Glomerular endothelial cell (primary cell): Measurements from ENCODE around the gene CDH3. TPM values are rescaled to one million over a fixed set of nuclear protein-coding genes. Genes with fewer than 3 reads are reported as not detected.

Source experiments
- DNase-seq: peaks from one replicate; pipeline ENCODE4 v3.0.0-alpha.2; 2011; ENCODE audit warnings: low read depth, low spot score; ENCODE audit errors: extremely low read depth
- total RNA-seq: library from RNA; depleted of rRNA; stranded (reverse); fragments of >200 nt; gene quantifications from 2 replicates; pipeline ENCODE4 v1.2.3, GENCODE V29; 2015

The CDH3 gene
- total RNA-seq, 1 donor from 2014 or later = 0.53 TPM

DNA sequence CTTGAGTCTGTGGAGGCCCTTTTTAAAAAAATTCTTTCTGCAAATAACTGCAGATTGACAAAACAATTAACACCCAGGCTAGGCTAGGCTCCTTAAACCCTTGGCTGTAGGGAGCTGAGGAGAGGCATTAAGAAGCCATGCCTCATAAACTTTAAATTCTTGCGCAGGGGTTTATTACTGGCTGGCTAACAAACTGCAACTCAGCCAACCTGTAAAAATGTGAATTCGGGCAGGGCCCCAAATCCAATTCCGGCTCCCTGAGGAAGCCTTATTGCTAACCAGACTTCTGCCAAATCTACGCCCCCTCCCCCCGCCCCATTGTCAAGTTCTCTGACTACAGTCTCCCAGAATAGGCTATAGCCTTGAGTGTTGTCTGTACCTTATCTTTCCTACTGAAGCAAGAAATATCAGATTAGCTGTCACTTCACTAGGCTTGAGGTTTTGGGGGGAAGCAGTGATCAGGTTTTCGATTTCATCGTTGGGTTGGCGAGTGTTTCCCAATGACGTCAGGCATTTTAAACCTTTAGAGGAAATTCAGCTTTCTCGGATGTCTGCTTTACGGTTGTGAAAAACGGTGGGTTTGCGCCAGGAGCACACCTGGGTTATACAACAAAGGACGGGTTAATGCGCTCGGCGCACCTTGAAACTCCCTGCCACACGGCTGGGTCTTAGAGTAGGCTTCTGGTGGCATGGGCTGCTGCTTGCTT is 2.0 kb downstream of the CDH3 start:
- no peak for DNase-seq

DNA sequence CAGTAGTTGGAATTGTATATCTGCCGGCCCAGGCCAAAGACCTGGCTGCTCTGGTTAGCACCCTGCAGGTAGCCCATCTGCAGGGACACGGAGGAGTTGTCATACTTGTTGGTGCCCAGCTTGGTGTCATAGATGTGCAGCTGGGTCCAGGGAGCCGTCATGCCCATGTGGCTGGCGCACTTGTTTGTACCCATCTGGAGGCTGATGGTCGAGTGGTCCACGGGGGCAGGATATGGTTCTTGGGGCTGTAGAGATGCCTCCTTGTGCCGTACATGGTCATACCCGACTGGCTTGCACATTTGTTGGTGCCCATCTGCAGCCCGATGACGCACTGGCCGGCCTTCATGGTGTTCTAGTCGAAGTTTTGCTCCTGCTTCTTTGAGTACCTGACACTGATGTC is 6.0 kb downstream of the CDH3 start:
- DNase-seq = no peak

DNA sequence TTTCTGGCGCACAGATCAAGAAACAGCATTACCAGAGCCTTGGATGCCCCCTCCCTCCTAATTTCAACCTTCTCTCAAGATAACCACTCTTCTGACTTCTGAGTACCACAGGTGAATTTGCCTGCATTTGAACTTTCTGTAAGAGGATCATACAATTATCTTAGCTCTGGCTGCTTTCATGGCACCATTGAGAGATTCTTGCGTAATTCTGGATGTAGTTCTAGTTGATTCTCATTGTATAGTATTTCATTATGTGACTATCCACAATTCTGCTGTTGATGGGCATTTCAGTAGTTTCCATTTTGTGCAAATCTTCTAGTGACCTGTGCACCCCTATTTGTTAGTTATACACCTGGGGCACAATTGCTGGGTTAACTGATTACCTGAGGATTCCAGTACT is 7.5 kb downstream of the CDH3 start:
- DNase-seq = no peak

DNA sequence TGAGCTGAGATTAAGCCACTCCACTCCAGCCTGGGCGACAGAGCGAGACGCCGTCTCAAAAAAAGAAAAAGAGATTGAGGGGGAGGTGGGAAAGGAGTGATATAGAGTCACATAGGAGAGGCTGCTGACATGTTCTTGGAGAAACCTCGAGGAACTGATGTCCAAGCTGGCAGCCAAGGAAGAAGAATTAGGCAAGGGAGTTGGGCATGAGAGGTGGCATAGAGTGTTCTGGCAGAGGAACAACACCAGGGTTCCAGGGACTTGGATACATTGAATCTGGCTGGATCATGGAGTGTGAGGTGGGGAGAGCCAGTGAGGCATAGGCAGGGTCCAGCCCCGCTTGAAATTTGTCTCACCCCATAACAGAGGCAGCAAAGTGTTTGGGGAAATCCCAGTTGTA is 10.7 kb downstream of the CDH3 start:
- no peak for DNase-seq

DNA sequence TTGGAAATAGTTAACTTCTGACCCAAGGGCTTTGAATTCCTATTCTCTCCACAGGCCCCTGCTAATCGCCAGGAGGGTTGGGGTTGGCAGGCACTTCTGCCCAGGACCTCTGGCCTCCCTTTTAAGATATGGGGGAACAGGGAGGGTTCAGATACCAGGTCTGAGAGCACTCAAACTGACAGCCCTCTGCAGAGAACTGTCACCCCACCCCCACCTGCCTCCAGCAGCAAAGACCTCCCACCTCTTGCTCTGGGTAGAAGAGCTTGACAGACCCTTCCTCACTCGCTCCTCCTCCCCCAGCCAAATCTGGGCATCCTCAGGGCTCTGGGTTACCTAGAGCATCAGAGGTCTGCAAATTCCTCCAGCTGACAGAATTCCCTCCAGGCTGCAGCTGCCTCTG is 11.6 kb downstream of the CDH3 start:
- no peak for DNase-seq

DNA sequence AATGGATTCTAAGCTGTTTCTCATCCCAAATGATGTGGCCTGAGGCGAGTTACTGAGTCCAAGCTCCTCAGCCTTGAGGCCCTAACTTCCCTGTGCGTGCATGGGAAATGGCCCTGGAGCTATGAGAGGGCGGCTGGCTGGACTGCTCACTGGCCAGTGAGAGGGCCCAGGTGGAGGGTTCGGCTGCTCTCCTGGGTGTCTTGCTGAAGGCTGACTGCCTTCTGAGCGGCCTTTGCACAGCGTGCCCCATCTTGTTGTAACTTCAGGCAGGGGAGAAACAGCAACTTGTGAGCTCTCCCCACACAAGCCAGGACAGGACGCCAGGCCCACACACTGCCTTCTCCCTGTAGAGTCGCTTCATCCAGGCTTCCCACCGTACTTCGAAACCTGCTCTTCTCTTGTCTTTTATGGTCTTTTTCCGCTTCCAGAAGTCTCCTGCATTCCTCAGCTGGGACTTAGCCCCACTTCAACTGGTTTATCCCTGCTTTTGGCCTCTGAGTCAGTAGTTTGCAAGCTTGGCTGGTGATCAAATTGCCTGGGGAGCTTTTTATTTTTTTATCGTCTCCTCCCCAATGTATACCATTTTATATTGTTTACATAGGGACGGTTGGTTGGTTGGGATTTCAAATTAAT is 13.3 kb downstream of the CDH3 start:
- no peak for DNase-seq

DNA sequence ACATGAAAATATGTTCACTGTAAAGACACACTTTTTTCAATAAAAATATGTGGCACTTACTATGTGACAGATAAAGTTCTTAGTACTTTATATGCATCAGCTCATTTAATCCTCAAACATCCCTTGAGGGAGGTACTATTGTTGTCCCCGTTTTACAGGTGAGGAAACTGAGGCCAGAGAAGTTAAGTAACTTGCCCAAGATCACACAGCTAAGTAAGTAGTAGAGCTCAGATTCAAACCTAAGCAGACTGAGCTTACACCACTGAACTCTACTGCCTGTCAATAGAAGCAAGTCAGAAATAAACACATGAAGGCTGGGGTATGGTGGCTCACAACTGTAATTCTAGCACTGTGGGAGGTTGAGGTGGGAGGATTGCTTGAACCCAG is 13.9 kb downstream of the CDH3 start:
- no peak for DNase-seq

DNA sequence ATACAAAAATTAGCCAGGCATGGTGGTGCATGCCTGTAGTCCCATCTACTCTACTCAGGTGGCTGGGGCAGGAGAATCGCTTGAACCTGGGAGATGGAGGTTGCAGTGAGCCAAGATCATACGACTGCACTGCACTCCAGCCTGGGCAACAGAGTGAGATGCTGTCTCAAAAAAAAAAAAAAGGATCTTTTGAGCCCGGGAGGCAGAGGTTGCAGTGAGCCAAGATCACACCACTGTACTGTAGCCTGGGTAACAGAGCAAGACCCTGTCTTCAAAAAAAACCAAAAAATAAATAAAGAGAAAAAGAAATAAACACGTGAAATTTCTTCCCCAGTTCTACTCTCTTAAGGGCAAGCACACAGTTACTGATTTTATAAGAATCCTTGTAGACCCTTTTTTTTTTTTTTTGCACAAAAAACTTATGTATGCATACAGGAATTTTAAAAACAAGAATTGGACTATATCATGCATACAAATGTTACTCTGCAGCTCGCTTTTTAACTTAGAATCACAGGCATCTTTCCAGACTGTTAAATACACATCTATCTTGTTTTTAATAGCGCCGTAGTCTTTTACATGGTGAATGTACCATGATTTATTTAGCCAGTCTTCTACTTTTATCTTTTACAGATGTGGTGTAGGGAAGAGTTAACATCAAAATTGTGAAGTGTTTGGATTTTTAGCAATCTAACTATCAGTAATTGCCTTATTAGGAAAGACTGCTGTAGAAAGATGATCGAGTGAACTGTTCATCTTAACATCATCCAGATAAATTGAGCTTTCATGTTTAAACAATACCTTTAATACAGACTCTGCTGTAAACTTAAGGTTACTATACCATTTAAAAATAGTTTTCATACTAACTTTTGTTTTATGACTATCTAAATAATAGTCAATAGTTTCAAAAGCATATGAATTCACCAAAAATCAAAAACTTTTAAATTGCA is 14.6 kb downstream of the CDH3 start:
- DNase-seq = no peak

DNA sequence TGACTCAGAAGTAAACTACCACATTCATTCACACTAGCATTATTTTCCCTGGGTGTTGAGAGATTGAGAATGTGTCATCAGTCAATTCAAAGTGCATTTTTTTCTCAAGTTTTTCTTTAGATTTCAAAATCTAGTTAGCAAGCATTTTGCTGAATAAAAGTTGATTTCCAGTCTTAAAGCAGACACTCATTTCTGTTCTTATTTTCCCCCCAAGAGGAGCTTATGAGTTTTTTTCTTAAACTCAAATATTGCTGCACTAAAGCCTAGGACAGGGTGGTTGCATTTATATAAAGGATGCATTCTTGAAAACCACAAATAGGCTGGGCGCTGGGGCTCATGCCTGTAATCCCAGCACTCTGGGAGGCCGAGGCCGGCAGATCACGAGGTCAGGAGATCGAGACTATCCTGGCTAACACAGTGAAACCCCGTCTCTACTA is 15.3 kb downstream of the CDH3 start:
- no peak for DNase-seq

DNA sequence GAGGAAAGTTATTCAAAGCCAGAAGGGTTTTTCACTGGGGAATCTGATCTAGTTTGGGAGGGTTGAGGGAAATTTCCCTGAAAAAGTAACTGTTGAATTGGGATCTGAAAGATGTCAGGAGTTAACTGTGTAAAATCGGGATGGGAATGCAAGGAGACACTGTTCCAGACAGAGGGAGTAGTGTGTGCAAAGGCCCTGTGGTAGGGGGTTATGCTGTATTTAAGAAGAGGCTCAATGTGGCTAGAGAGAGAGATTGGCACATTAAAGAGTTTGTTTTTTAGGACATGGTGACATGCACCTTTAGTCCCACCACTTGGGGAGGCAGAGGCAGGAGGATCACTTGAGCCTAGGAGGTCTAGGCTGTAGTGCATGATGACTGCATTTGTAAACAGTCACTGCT is 16.9 kb downstream of the CDH3 start:
- no peak for DNase-seq

DNA sequence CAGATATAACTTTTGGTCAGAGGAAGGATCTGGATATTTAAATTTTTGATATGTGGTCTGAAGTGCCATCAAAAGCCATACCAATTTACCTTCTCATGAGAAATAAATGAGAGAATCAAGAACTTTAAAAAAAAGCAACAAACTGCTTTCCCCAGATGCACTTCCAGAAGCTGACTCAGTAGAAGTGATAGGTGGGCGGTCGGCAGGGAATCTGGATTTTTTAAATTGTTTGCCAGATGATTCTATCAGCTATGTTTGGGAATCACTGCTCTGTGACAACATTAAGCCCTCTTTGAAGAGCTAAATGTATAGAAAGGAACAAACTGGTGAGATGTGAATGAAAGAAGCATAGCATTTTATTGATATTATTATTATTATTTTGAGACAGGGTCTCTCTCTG is 19.2 kb downstream of the CDH3 start:
- DNase-seq = no peak

DNA sequence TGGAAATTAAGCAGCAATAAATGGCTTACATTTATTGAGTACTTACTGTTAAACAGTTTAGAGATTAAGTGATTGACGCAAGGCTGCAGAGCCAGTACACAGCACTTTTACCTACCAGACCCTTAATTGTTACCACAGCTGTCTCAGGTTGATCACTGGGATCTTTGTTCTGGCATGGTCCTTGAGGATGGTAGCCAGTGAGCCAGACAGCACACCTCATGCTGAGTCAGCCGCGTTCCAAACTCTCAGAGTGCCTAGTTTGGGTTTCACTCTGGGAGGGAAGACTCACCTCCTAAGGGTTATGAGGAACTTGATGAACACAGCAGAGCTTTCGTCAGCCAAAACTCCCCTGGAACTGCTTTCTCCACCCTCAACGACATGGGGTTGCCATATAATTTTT is 20.4 kb downstream of the CDH3 start:
- DNase-seq = no peak

DNA sequence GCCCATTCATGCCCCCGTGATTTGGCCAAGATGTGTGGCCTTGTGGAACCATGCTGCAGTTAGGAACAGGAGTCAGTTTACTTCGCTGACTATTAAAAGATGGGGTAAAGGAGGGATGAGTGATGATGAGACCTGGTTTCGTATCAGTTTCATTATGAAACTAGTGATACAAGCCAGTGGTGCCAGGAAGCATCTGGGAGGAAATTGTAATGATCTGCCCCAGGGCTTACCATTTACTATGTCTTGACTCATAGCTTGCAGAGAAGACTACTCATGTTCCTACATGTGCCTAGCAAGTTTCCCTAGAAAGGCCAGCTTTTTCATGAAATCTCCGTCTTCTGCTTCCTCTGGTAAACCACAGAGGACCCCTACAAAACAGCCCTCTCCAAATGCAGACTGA is 23.2 kb downstream of the CDH3 start:
- no peak for DNase-seq

DNA sequence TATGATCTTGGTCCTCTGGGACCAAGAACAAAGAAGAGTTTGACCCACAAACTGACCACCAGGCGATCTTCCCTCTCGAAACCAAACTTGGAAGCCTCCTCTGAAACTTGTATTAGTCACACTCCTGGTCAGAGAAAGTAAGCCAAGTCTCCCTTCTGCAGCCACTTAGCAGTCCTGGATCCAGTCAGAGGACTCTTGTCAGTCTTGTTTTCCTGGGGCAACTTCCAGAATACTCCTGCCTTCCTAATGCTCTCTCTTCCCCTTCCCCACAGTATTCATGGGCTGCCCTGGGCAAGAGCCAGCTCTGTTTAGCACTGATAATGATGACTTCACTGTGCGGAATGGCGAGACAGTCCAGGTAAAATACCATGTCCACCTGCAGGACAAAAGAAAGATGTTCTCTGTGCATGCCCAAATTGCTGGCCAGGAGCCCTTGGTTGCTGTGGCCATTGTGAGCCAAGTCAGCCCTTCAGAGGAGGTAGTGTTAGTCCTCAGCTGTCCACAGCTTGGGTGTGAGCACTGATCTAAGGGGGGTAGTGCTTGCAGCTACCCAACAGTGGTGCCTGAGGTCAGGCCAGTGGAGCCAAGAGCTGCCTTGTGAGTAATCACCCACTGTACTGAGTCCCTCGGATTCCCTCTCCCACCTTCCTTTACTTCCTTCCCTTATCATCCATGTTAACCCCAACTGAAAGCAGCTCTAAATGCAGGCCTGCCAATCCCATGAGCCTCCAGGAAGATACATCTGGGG is 31.2 kb downstream of the CDH3 start:
- no peak for DNase-seq

DNA sequence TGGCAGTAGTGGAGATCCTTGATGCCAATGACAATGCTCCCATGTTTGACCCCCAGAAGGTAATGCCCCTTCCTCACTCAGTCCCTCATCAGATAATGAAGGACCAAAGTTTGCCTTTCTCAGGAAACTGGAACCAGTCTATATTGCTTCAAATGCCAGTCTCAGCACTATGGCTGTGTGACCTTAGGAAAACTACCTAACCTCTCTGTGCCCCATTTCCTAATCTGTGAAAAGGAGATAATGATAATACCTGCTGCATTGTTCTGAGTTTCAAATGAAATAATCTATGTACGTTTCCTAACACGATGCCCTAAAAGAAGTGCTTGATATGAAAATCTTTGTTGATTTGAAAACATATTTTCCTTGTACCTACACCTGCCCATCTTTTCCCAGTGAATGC is 35.9 kb downstream of the CDH3 start:
- no peak for DNase-seq

DNA sequence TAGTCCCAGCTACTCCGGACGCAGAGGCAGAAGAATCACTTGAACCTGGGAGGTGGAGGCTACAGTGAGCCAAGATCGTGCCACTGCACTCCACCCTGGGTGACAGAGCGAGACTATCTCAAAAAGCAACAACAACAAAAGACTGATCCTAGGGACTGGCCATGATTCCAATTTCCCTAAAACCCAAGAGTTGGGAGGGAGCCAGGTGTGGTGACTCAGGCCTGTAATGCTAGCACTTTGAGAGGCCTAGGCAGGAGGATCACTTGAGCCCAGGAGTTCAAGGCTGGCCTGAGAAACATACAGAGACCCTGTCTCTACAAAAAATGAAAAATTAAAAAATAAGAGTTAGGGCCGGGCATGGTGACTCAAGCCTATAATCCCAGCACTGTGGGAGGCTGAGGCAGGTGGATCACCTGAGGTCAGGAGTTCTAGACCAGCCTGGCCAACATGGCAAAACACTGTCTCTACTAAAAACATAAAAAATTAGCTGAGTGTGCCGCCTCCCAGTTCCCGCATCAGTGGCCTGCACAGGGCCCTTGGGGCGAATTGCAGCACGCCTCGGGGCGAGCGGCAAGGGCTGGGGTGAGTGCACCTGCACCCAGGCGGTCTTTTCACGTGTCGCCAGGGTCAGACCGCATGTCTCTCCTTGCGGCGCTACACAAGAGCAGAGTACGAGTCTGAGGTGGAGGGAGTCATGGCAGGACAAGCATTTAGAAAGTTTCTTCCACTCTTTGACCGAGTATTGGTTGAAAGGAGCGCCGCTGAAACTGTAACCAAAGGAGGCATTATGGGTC is 40.8 kb downstream of the CDH3 start:
- no peak for DNase-seq

DNA sequence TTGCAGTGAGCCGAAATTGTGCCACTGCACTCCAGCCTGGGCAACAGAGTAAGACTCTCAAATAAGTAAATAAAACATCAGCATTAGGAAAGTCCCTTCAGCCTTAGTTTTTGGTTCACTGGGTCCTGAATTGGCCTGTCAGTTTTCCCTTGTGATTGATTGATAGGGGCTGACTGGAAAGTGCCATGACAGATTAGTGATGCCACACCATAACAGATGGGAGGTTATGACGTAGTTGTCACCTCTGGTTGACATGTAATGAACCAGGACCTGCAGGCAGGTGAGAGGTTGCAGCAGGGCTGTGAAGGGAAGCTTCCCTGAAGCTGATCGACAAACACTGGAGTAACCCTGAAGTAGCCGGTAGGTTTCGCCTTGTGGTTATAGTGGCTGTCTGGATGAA is 41.8 kb downstream of the CDH3 start:
- no peak for DNase-seq

DNA sequence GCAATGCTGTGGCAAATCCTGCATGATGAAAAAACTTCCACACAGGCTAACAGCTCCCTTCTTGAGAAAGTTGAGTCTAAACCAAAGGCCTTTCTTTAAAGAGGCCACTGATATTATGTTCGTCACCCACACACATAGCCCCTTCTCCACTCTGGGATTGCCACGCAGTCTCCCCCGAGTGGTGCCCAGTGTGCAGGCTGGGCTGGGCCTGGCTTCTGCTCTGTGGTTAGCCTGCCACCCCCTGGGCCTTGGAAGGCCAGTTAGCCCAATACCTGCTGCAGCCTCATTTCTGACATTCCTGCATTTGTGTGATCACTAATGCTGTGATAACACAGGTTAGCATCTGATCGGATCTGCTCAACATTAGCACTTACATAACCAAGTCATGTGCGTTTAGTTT is 44.8 kb downstream of the CDH3 start:
- DNase-seq = no peak

DNA sequence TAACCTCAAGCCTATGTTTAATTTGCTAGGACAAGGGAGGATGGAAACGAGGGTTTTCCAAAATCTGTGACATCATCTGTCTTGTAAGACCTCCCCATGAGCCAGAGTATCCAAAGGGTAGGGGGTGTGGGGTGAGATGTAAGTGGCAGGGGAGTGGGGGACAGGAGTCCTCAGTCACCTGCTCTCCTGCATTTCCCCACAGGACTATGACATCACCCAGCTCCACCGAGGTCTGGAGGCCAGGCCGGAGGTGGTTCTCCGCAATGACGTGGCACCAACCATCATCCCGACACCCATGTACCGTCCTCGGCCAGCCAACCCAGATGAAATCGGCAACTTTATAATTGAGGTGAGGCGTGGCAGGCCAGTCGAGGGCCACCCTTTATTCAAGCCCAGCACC is 50.5 kb downstream of the CDH3 start:
- no peak for DNase-seq

DNA sequence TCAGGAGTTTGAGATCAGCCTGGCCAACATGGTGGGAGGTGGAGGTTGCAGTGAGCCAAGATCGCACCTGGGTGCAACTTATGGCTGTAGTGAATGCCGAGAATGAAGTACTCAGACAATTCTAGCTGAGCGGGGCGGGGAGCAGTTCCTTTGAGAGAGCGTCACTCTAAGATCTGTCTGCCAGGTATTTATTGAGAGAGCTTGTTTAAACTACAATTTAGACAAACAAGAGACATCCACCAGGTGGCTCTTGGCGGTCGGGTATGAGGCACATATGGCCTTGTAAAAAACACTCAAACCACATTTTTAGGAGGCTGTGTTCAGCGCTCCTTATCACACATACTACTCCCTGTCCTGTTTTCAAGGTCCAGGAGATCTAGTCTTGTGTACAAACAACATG is 51.4 kb downstream of the CDH3 start:
- DNase-seq = no peak
